HG03064 (cell line): Measurements from ENCODE around the gene CCDC116.
"Not testable (repeated sequence)": the region's sequence is repeated elsewhere in the genome, so short reads cannot be mapped to it uniquely, and the experiment has no call there.

Experiments used
- ATAC-seq: cut with Tn5 transposase; IDR thresholded peaks from one replicate; pipeline ENCODE4 v1.9.1; 2021; ENCODE audit warnings: low read depth; ENCODE audit not compliant: unreplicated experiment

Gene CCDC116

GRCh38 chr22:21677606-21678443 lies 45.3 kb downstream of the CCDC116 start:
- no peak for ATAC-seq

GRCh38 chr22:21678842-21679241 lies 46.3 kb downstream of the CCDC116 start:
- ATAC-seq, result not testable (repeated sequence)

GRCh38 chr22:21679383-21679782 lies 46.8 kb downstream of the CCDC116 start:
- ATAC-seq, result no peak

GRCh38 chr22:21680830-21681565 lies 48.4 kb downstream of the CCDC116 start:
- no peak for ATAC-seq

GRCh38 chr22:21681566-21682370 lies 49.2 kb downstream of the CCDC116 start:
- ATAC-seq, result no peak

- no peak for ATAC-seq
Measured at GRCh38 chr22:21682385-21683175, 50.0 kb downstream of the CCDC116 start.

- ATAC-seq, result no peak
Measured at GRCh38 chr22:21683401-21683811, 50.8 kb downstream of the CCDC116 start.

- no peak for ATAC-seq
Measured at GRCh38 chr22:21684492-21685163, 52.1 kb downstream of the CCDC116 start.

GRCh38 chr22:21685164-21685513 lies 52.6 kb downstream of the CCDC116 start:
- ATAC-seq, result no peak

GRCh38 chr22:21686193-21686608 lies 53.6 kb downstream of the CCDC116 start:
- no peak for ATAC-seq
